ENCODE results near the gene MAPK9.

The MAPK9 gene

DNA sequence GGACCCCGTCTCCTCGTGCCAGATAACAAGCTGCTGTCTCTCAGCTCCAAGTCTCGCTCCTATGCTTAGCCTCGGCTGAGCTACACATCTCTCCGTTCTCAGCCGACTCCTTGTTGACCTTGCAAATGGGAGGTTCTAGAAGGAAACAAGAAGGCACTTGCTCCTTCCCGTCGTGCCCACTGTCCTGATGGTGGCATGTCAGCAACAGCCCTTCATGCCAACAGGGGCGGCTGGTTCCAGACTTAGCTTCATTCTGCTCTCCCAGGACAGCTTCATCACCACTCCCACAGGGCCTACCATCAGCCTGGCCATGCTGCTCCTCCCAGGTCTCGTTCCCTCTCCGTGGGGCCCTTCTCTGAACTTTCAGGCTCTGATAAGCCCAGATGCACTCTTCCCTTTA is 69.8 kb downstream of the MAPK9 start:
- Histone ChIP-seq H3K4me3 (replicated peaks; ENCODE audit: low read depth, low read length) (no peak overlapping the region), H3K27me3 (replicated peaks; ENCODE audit: control insufficient read depth, insufficient read depth, low read length) (no peaks in the 10 kb centered on the region), H3K36me3 (ENCODE audit: control insufficient read depth, insufficient read depth, low read length) (no peaks in the 10 kb centered on the region)
- TF ChIP-seq, protein P1, sequence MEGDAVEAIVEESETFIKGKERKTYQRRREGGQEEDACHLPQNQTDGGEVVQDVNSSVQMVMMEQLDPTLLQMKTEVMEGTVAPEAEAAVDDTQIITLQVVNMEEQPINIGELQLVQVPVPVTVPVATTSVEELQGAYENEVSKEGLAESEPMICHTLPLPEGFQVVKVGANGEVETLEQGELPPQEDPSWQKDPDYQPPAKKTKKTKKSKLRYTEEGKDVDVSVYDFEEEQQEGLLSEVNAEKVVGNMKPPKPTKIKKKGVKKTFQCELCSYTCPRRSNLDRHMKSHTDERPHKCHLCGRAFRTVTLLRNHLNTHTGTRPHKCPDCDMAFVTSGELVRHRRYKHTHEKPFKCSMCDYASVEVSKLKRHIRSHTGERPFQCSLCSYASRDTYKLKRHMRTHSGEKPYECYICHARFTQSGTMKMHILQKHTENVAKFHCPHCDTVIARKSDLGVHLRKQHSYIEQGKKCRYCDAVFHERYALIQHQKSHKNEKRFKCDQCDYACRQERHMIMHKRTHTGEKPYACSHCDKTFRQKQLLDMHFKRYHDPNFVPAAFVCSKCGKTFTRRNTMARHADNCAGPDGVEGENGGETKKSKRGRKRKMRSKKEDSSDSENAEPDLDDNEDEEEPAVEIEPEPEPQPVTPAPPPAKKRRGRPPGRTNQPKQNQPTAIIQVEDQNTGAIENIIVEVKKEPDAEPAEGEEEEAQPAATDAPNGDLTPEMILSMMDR (IDR thresholded peaks at IDR 0.05; ENCODE audit: insufficient read depth, low read length, poor library complexity, severe bottlenecking) = no peak
- no peak for DNase-seq (ENCODE audit: extremely low read depth, insufficient read length)

DNA sequence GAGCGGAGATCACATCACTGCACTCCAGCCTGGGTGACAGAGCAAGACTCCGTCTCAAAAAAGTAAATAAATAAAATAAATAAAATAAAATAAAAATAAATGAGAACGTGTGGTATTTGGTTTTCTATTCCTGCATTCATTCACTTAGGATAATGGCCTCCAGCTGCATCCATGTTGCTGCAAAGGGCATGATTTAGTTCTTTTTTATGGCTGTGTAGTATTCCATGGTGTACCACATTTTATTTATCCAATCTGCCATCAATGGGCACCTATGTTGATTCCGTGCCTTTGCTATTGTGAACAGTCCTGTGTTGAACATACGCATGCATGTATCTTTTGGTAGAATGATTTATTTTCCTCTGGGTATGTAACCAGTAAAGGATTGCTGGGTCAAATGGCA is 74.1 kb downstream of the MAPK9 start:
- no peaks in the 10 kb centered on the region for H3K27me3 ChIP-seq (replicated peaks; ENCODE audit: control insufficient read depth, insufficient read depth, low read length)
- DNase-seq (ENCODE audit: extremely low read depth, insufficient read length) = no peak
- no peak overlapping the region for H3K4me3 ChIP-seq (replicated peaks; ENCODE audit: low read depth, low read length)
- TF ChIP-seq, protein P1 (IDR thresholded peaks at IDR 0.05; ENCODE audit: insufficient read depth, low read length, poor library complexity, severe bottlenecking) = no peak
- H3K36me3 ChIP-seq (ENCODE audit: control insufficient read depth, insufficient read depth, low read length) = no peaks in the 10 kb centered on the region

DNA sequence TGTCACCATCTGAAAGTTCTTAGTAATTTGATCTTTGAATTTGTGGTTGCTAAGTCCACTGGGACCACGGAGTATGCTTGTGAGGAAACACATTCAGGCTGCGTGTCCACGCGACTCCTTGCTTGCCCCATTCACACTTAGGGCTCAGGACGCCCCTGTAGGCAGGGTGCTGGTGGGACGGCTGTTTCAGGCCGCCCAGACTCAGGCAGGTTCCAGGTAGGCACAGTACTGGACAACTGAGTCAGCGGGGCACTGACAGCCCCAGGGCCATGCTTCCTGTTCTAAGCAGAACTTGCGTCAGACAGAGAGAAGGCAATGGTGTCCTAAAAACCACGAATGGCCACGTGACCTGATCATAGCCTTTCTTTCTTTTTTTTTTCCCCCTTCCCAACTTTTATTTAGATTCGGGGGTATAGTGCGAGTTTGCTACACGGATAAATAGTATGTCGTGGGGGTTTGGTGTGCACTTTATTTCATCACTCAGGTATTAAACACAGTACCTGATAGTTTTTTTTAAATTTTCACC is 75.2 kb downstream of the MAPK9 start:
- TF ChIP-seq, protein P1 (IDR thresholded peaks at IDR 0.05; ENCODE audit: insufficient read depth, low read length, poor library complexity, severe bottlenecking) = no peak
- Histone ChIP-seq H3K27me3 (replicated peaks; ENCODE audit: control insufficient read depth, insufficient read depth, low read length) (no peaks in the 10 kb centered on the region), H3K36me3 (ENCODE audit: control insufficient read depth, insufficient read depth, low read length) (no peaks in the 10 kb centered on the region), H3K4me3 (replicated peaks; ENCODE audit: low read depth, low read length) (no peak overlapping the region)
- no peak for DNase-seq (ENCODE audit: extremely low read depth, insufficient read length)

DNA sequence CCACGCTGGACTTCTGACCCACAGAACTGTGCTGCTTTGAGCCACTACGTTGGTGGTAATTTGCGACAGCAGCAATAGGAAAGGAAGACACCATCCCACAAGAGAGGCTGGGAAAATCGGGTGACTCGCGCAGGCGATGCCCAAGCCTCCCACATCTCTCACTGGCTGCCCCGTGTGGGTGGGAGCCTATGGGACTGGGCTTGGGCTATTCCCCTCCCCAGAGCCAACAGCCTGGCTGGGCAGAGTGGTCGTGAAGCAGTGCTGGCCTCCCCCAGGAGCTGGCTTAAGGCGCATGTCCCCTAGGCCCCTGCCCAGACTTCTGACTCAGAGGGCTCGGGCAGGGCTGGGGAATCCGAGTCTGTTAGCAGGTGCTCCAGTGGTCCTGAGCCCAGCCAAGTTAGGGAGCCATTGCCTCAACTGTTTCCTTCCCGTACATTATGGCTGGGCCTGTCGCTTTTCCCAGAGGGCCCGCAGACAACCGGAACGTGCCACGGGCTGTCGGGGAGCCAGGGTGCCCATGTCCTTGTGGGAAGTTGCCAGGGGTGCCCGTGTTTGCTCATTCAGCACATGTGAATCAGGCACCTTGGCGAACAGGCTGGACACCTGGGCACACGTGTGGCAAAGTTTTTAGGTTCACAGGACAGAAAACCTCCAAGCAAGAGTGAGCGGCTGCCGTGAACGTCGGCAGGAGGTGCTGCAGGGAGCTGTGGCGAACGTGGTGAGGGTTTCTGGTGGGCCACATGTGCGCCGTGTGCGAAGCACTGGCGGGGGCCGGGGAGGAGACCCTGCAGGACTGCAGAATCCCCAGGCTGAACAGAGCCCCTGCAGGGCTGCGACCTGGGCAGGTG is 75.9 kb downstream of the MAPK9 start:
- TF ChIP-seq, protein P1 (IDR thresholded peaks at IDR 0.05; ENCODE audit: insufficient read depth, low read length, poor library complexity, severe bottlenecking) = no peak
- Histone ChIP-seq H3K36me3 (ENCODE audit: control insufficient read depth, insufficient read depth, low read length) (no peaks in the 10 kb centered on the region), H3K4me3 (replicated peaks; ENCODE audit: low read depth, low read length) (no peak overlapping the region), H3K27me3 (replicated peaks; ENCODE audit: control insufficient read depth, insufficient read depth, low read length) (no peaks in the 10 kb centered on the region)
- no peak for DNase-seq (ENCODE audit: extremely low read depth, insufficient read length)

DNA sequence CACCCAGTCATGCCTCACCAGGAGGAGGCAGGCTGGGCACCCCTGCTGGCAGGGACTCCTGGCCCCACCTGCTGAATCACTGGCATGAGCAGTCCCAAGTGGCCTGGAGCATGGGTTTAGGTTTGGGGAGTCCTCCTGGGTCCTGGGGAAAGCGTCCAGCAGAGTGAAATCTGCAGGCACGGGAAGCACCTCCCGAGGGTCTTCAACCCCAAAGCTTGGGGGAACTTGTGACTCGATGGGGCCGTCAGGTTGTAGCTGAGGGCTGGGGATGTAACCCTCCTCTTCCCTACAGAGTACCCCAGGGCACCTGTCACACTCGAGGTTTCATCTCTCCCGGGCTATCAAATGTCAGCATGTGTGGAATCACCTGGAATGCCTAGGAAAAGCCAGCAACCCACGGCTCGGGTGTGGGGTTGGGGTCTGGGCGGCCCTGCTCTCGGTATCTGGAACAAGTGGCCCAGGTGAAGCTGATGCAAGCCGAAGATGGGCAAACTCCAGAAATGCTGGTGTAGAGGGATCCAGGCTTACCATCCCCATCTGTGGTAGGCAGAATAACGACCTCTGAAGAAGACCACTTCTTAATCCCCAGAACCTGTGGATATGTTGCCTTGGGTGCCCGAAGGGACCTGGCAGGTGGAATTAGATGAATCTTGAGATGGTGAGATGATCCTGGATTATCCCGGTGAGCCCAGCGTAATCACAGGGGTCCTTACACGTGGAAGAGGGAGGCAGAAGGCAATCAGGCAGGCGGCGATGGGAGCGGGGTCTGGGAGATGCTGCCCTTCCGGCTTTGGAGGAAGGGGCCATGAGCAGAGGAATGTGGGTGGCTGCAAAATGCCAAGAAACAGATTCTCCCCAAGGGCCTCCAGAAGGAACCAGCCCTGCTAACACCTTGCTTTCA is 76.8 kb downstream of the MAPK9 start:
- no peaks in the 10 kb centered on the region for H3K36me3 ChIP-seq (ENCODE audit: control insufficient read depth, insufficient read depth, low read length)
- H3K27me3 ChIP-seq (replicated peaks; ENCODE audit: control insufficient read depth, insufficient read depth, low read length) = no peaks in the 10 kb centered on the region
- TF ChIP-seq, protein P1 (IDR thresholded peaks at IDR 0.05; ENCODE audit: insufficient read depth, low read length, poor library complexity, severe bottlenecking) = no peak
- no peak overlapping the region for H3K4me3 ChIP-seq (replicated peaks; ENCODE audit: low read depth, low read length)
- no peak for DNase-seq (ENCODE audit: extremely low read depth, insufficient read length)

All from GM06990 (cell line).